ENCODE measurements around the gene SBF2.

- TF ChIP-seq CTCF (optimal IDR thresholded peaks at IDR 0.05 in 1 of 3, IDR thresholded peaks at IDR 0.05 in 1 of 3, conservative IDR thresholded peaks at IDR 0.05 in 1 of 3; ENCODE audit: extremely low read depth in 1 of 3, insufficient read depth in 2 of 3, low read length in 3 of 3): no peak
- no peak for TF ChIP-seq EZH2 (IDR thresholded peaks at IDR 0.05; ENCODE audit: low read length)
Measured at GRCh38 chr11:10134975-10135481, 159.0 kb downstream of the SBF2 start.

Measured in keratinocyte (primary cell).